ENCODE measurements around the gene TENM4. TPM values are rescaled to one million over a fixed set of nuclear protein-coding genes. Genes with fewer than 3 reads are reported as not detected.

Gene TENM4
- polyA plus RNA-seq, 1 experiment = 5.5 TPM

DNA sequence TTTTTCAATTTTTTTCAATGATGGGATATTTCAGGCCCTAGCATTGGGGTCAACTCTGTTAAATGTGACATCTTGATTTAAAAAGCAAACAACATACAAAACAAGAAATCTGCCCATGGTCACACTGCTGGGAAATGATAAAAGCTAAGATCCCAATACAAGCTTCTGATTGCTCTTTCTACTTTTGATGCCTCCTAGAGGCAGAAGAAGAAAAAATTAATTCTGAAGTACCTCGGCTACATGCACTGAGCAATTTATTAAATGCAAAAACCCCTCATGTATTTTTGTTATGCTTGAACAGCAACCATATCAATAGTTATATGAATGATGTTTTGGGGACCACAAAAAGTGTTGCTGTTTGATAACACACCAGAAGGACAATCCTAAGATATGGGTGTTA is 524.1 kb downstream of the TENM4 start:
- no peak for DNase-seq (ENCODE audit: low read depth, low spot score)
- TF ChIP-seq CTCF (IDR thresholded peaks at IDR 0.05; ENCODE audit: low read depth, low read length) = peak; percentile 28; the same call in 1 of the 2 replicates
- no peaks in the 10 kb centered on the region for H3K9me3 ChIP-seq (ENCODE audit: control insufficient read depth, insufficient read depth, low read length)
- peaks cover 5% of the 10 kb centered on the region for H3K27me3 ChIP-seq (ENCODE audit: control insufficient read depth, insufficient read depth, low read length)
- no peak overlapping the region for H3K4me3 ChIP-seq (ENCODE audit: low read depth, low read length)
- CTCF ChIA-PET = interaction anchor here (1.2 to 2.7 kb wide), 5 partner anchors 10 to 271 kb away, joined by 3 to 17 read pairs (median 4); no protein-coding TSS in a partner anchor
- POLR2A ChIA-PET = no interaction called here
- no peak overlapping the region for H3K27ac ChIP-seq (ENCODE audit: low read depth, low read length)

GRCh38 chr11:78914503-78914902 is 526.3 kb downstream of the TENM4 start:
- Histone ChIP-seq H3K4me3 (ENCODE audit: low read depth, low read length) (no peak overlapping the region), H3K9me3 (ENCODE audit: control insufficient read depth, insufficient read depth, low read length) (no peaks in the 10 kb centered on the region), H3K27ac (ENCODE audit: low read depth, low read length) (no peak overlapping the region), H3K27me3 (ENCODE audit: control insufficient read depth, insufficient read depth, low read length) (peaks cover 5% of the 10 kb centered on the region)
- TF ChIP-seq CTCF (IDR thresholded peaks at IDR 0.05; ENCODE audit: low read depth, low read length) = no peak
- no peak for DNase-seq (ENCODE audit: low read depth, low spot score)
- POLR2A ChIA-PET = no interaction called here
- CTCF ChIA-PET = interaction anchor here (0.7 to 1.3 kb wide), 2 partner anchors 17 to 269 kb away, joined by 3 to 6 read pairs; no protein-coding TSS in a partner anchor

GRCh38 chr11:78912778-78913177 is 528.1 kb downstream of the TENM4 start:
- ChIA-PET CTCF (no interaction called here), POLR2A (no interaction called here)
- no peak for TF ChIP-seq CTCF (IDR thresholded peaks at IDR 0.05; ENCODE audit: low read depth, low read length)
- H3K27ac ChIP-seq (ENCODE audit: low read depth, low read length) = no peak overlapping the region
- peaks cover 5% of the 10 kb centered on the region for H3K27me3 ChIP-seq (ENCODE audit: control insufficient read depth, insufficient read depth, low read length)
- no peak overlapping the region for H3K4me3 ChIP-seq (ENCODE audit: low read depth, low read length)
- no peaks in the 10 kb centered on the region for H3K9me3 ChIP-seq (ENCODE audit: control insufficient read depth, insufficient read depth, low read length)
- no peak for DNase-seq (ENCODE audit: low read depth, low spot score)

- DNase-seq (ENCODE audit: low read depth, low spot score) = no peak
- Histone ChIP-seq H3K4me3 (ENCODE audit: low read depth, low read length) (no peak overlapping the region), H3K27ac (ENCODE audit: low read depth, low read length) (no peak overlapping the region), H3K27me3 (ENCODE audit: control insufficient read depth, insufficient read depth, low read length) (peaks cover 5% of the 10 kb centered on the region), H3K9me3 (ENCODE audit: control insufficient read depth, insufficient read depth, low read length) (no peaks in the 10 kb centered on the region)
- ChIA-PET POLR2A (no interaction called here), CTCF (interaction anchor here (1.2 kb wide), 1 partner anchor 265 kb away, joined by 3 read pairs; no protein-coding TSS in a partner anchor)
- no peak for TF ChIP-seq CTCF (IDR thresholded peaks at IDR 0.05; ENCODE audit: low read depth, low read length)
Observed at GRCh38 chr11:78910322-78910721, 530.5 kb downstream of the TENM4 start.

- no peak for DNase-seq (ENCODE audit: low read depth, low spot score)
- POLR2A ChIA-PET = no interaction called here
- H3K27me3 ChIP-seq (ENCODE audit: control insufficient read depth, insufficient read depth, low read length) = peaks cover under 1% of the 10 kb centered on the region
- no peaks in the 10 kb centered on the region for H3K9me3 ChIP-seq (ENCODE audit: control insufficient read depth, insufficient read depth, low read length)
- H3K27ac ChIP-seq (ENCODE audit: low read depth, low read length) = no peak overlapping the region
- TF ChIP-seq CTCF (IDR thresholded peaks at IDR 0.05; ENCODE audit: low read depth, low read length) = no peak
- H3K4me3 ChIP-seq (ENCODE audit: low read depth, low read length) = no peak overlapping the region
- CTCF ChIA-PET = interaction anchor here (1.2 kb wide), 1 partner anchor 264 kb away, joined by 3 read pairs; no protein-coding TSS in a partner anchor
Observed at GRCh38 chr11:78909386-78909785, 531.4 kb downstream of the TENM4 start.
